IPS-NIHi11 (cell line): ENCODE measurements around the gene MYOG.

ENCODE experiments used
- DNase-seq: peaks from one replicate; pipeline ENCODE4 v3.0.0; 2012; ENCODE audit warnings: mixed read lengths, low spot score

The MYOG gene

GRCh38 chr1:203090421-203091198 lies 4.8 kb upstream of the MYOG start:
- DNase-seq = no peak

- no peak for DNase-seq
Measured at GRCh38 chr1:203089651-203090045, 3.8 kb upstream of the MYOG start.

DNA sequence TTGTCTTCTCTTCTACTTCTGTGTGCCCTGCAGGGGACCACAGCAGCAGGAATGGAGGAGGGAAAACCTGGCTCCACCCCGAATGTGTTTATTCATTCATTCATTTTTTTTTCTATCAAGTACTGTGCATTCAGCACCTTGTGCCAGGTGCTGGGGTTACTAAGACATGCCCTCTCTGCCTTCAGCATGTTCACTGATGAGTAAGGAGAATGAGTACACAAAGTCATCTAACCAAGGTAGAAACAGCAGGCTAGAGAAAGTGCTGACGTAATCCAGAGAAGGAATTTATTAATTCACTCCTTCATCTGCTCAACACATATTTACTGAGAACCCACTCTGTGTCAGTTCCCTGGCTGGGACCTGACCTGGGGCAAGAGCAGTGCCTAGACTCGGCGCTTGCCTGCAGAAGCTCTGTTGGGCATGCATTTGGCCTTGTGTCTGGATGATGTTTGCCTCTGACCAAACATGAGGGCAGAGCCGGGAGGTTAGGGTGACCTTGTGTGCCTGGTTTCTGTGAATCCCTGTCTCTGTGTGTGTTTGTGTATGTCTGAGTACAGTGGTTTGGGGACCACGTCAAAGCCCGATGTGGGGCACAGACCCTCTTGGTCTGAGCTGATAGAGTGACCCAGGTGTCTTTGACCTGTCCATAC lies 3.3 kb upstream of the MYOG start:
- no peak for DNase-seq

- no peak for DNase-seq
Measured at GRCh38 chr1:203088441-203088840, 2.6 kb upstream of the MYOG start.

DNA sequence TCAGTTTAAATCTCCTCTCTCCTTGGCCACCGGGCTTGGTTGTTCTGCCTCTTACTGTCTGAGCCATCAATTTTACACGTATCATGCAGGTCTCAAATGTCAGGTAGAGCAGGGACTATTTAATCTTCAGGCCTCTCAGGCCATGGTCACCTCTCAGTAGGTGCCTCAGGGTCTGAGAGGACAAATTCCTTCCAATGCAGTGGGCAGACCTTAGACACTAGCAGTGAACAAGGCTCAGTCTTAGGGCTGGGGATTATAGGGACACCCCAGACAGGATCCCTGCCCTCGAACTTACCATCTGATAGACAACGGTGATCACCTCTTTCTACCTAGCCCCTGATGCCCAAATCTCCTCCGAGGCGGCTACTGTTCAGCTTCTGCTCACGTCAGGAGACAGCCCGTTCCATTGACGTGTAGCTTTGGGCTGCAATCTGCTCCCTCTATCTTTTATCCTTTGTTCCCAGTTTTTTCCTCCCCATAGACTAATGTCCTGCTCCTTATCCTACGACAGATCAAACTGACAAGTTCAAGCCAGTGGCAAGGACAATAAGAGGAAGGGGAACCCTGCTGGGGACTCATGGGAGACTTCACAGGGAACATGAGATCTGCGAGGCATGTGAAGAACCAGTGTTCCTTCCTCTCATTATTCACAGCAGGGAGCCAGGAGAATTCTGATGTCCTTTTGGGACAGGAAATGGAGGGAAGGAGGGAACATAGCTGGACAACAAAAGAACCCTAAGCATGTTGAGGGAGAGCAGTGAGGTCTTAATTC lies 1.4 kb upstream of the MYOG start:
- no peak for DNase-seq

GRCh38 chr1:203084588-203085527 lies 954 bp downstream of the MYOG start:
- peak; percentile 89 for DNase-seq

GRCh38 chr1:203083463-203083921 lies 2.3 kb downstream of the MYOG start:
- DNase-seq = no peak

GRCh38 chr1:203082571-203083462 lies 3.0 kb downstream of the MYOG start:
- DNase-seq = peak; percentile 44

- DNase-seq = no peak
Measured at GRCh38 chr1:203082231-203082505, 3.6 kb downstream of the MYOG start.

- DNase-seq = no peak
Measured at GRCh38 chr1:203081465-203082230, 4.2 kb downstream of the MYOG start.

DNA sequence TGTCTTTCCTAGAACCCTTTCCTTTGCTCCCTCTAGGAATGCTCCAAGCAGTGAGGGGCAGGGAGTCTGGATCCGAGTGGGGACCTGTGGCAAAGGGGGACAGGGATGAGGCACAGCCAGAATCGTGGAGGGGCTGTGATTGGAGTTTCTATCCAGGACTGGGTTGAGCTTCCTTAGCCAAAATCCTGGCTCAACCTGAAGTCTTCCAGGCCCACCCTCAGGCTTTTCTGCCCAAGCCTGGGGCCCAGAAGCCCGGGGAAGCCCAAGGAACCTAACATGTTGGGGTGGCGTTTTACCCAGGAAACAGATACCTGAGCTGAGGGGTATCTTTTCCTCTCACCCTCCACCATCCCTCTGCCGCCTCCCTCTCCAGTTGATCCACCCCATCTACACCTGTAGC lies 5.4 kb downstream of the MYOG start:
- no peak for DNase-seq

DNA sequence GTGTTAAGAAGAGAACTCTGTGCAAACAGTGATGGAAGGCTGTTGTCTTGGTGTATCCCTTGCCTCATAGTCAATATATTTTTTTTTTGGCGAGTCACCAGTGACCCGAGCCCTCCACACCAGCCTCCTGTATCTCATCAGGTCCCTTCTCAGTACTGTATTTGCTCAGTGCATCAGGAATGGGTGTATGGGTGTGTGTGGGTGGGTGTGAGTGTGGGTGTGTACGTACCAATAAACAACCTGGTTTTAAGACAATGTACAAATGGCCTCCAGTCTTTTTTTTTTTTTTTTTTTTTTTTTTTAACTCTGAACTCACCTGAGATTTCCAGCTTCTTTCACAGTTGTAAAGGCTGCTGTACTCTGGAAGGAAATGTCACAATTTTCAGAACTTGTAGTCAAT lies 7.3 kb downstream of the MYOG start:
- DNase-seq = no peak

GRCh38 chr1:203077956-203078355 lies 7.9 kb downstream of the MYOG start:
- no peak for DNase-seq

DNA sequence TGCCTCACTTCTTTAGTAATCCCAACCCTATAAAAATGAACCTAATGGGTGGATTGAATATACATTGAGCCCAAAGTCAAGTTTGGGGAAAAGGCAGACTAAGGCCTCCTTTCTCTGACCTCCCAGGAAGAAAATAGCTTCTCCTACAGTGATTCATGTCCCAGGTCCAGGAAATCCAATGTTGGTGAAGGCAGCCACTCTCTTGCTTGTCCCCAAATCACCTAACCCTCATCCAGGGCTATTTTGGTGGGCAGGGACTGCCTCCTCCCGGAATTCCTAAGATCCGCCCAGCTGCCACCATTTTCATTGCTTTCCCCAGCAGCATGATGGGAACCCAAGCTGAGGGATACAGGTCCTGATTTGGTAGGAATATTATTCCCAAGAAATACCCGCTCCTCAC lies 8.4 kb downstream of the MYOG start:
- DNase-seq = no peak

GRCh38 chr1:203076031-203076511 lies 9.7 kb downstream of the MYOG start:
- peak; percentile 68 for DNase-seq

DNA sequence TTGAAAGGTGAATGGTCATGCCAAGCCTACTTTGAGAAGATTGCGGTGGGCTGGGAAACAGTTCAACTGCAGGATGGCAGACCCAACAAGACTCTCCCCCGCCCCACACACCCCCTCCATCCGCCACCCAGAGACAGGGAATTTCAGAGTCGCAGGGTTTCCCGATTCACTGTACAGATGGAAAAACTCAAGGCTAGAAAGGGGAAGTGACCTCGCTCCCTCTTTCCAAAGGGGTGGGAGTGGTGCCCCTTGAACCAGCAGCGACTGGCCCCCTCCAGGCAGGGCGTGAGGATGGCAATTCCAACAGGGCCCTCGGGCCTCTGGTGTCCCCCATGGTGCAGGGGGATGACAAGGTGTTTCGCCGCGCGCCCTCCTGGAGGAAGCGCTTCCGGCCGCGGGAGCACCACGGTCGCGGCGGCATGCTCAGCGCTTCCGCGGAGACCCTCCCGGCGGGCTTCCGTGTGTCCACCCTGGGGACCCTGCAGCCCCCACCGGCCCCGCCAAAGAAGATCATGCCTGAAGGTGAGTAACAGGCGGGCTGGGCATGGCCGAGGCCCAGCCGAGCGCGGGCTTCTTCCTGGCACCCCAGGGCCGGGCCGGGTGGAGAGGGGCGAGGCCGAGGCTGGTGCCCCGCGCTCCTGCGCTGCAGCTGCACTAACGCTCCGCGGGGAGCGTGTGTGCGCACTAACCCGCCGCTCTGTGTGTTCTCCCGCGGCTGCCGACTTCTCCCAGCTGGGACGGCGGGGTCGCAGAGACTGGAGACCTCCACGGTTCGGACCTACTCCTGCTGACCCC lies 10.4 kb downstream of the MYOG start:
- peak; percentile 71 for DNase-seq

DNA sequence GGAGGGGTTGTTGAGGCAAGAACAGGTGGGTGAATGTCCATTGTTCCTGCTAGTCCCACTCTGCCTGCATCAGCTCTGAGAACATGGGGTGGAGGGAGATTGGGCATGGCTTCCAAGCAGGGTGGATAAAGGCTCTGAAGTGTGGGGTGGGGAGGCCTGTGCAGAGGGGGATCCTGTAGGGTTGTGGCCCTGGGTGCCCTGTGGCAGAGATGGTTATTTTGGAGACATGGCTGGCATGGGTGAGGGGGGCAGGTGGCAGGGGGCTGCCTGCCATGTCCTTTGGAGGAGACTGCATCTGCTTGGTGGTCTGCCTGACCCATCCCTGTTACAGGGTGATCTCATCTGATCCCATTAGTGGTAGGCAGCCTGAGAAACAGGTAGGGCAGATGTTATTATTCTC lies 11.2 kb downstream of the MYOG start:
- DNase-seq = no peak

DNA sequence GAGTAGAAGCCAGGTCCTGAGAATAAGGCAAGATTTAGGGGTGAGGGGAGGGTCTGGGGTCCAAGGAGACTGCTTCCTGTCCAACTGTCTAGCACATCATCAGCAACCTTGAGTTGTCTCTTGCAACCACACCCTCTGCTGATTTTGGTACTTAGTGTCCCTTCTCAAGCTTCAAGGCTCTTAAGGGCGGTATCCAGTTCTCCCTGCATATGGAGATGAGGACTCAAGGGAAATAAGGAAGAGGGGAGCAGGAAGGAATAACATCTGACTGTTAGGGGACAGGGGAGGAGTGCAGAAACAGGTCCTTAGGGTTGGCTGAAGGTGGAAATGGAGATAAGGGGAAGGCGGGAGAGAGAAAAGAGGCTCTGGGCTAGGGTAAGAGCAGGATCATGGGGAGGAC lies 12.3 kb downstream of the MYOG start:
- DNase-seq = no peak

- DNase-seq = no peak
Measured at GRCh38 chr1:203072911-203073310, 12.9 kb downstream of the MYOG start.
